Non-pigmented ciliary epithelial cell (primary cell): ENCODE results near the gene LHX4.

Experiments used
- DNase-seq: peaks from one replicate; pipeline ENCODE4 v3.0.0-alpha.2; 2010; ENCODE audit warnings: low read depth

LHX4 gene

DNA sequence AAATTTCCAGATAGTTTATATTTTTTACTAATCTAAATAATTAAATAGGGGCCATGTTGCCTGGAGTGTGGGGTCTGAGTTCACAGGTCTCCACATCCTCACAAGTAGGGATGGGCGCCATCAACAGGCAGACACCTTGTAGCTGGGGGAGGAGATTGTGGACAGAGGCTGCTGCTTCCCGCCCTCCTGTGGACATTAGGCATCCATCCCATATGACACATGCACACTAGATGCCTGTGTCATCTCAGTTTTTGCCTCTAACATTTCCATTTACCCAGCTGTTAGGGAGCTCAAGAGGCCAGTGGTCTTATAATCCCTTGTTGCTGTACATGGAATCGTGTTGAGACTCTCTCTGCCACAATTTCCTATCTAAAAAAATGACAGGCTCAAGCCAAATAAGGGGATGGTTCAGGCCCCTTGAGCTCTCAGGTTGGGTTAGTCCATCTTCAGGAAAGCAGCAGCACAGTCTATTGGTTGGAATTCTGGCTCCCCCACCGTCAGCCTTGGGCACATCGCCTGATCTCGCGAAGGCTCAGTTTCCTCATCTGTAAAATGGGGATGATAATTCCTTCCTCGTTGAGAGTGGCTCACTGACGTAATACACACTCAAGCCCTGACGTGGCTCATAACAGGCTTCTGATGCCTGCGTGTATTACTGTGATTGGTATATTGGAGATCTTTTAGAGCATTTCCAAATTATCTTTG lies 13.6 kb downstream of the LHX4 start:
- no peak for DNase-seq

DNA sequence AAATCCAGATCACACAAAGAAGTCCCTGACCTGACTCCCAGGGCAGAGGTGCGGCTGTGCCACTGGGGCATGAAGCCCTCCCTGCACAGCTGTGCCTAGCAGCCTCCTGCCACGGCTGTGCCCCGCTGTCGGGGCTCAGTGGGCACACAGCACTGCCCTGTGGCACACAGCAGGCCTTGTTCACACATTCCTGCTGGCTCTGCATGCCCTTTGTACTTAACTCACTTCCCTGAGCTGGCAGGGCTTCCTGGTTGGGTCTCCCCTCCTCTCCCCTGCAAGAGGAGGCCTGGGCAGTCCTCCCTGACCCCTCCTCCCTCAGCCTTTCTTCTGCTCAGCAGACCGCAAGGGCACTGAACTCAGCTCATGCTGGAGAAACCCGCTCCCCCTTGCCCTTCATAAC lies 14.8 kb downstream of the LHX4 start:
- DNase-seq, result no peak

DNA sequence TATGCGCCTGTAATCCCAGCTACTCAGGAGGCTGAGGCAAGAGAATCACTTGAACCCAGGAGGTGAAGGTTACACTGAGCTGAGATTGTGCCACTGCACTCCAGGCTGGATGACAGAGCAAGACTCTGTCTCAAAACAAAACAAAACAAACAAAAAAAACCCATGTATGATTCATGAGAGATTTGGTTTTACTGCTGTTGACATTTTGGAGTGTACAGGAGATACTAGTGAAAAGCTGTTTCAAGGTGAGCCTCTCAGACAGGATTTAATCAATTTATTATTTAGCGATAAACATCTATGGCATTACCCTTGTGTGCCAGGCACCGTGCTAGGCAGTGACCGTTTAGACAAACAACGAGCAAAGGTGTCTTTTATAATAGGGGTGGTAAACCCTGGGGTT lies 16.5 kb downstream of the LHX4 start:
- no peak for DNase-seq

DNA sequence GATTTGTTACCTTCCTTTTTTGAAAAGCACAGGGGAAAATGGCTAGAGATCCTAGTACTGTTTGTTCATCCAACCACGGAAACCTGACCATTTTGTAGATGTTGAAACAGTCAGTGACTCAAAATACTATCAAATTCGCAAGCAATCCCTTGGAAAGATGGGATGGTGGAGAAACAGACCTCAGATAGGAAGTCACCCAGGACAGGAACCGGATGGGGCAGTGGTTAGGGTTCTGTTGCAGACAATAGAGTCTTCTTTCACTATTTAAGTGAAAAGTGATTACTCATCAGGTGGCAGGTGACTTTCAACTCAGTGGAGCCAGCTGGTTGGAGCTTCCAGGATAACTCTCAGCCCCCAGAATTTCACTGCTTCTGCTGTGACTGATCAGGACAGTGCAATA lies 17.0 kb downstream of the LHX4 start:
- DNase-seq, result no peak

DNA sequence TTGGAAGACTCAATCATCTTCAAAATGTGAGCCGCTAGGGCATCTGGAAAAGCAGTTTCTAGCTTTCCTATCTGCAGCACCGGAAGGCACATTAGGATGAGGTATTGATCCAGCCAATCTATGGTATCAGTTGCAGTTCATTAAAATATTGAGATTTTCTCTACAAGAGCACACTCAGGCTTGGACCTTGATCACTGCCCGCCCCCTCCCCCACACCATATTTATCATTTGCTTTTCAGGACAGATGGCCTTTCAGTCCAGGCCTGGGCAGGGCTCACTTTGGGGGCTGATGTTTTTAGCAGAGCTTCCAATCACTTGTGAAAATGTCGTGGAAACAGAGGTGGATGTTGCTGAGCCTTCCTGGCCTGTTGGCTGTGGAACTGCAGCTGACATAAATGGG lies 17.5 kb downstream of the LHX4 start:
- no peak for DNase-seq

DNA sequence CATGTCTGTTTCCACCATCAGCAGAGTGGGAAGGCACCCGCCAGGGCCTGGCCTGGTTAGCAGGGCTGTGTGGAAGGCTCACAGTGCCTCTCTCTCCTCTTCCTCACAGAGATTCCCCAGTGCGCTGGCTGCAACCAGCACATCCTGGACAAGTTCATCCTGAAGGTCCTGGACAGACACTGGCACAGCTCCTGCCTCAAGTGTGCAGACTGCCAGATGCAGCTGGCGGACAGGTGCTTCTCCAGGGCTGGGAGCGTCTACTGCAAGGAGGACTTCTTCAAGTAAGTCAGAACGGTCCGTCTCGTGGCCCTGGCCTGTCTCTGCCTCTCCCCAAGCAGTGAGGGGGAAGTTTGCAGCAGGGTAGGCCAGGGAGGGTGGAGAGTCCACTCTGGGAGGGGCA lies 18.1 kb downstream of the LHX4 start:
- no peak for DNase-seq

DNA sequence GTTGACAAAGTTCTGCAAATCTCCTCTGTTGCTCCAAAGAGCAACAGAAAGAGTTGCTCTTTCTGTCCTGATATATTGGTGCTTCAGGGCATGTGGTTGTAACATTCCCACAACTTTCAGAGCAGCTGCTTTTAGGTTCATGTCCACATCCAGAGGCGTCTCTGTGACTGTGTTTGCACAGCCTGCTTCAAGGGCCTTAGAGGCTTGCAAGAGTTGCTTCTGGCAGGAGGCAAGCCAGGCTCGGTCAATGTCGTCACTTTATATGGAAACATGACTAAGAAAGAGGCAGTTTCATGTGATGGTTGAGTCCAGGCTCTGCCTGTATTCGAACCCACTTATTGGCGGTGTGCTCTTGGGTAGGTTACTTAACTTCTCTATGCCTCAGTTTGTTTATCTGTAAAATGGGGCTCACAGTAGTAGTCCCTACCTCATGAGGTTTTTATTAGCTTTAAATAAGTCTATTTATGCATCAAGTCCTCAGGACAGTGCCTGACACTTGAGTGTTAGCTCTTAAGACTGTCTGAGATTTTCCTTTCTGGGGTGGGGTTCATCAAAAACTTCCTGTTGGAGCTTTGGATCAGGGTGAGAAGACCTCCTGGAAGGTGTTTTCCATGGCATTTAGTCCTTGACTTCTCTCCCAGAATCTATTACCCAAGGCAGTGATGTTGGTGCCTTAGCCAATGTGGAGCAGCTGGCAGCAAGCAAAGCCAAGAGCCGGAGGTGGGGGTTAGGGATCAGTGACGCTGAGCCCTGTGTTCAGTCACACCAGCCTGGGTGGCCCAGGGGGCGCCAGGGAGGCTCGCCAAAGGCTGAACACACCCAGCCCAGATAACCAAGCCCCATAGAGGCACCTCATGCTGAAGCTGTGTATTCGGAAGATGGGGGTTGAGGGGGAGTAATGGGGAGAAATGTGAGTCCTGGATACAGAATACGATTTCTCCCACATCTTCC lies 18.9 kb downstream of the LHX4 start:
- DNase-seq, result no peak

DNA sequence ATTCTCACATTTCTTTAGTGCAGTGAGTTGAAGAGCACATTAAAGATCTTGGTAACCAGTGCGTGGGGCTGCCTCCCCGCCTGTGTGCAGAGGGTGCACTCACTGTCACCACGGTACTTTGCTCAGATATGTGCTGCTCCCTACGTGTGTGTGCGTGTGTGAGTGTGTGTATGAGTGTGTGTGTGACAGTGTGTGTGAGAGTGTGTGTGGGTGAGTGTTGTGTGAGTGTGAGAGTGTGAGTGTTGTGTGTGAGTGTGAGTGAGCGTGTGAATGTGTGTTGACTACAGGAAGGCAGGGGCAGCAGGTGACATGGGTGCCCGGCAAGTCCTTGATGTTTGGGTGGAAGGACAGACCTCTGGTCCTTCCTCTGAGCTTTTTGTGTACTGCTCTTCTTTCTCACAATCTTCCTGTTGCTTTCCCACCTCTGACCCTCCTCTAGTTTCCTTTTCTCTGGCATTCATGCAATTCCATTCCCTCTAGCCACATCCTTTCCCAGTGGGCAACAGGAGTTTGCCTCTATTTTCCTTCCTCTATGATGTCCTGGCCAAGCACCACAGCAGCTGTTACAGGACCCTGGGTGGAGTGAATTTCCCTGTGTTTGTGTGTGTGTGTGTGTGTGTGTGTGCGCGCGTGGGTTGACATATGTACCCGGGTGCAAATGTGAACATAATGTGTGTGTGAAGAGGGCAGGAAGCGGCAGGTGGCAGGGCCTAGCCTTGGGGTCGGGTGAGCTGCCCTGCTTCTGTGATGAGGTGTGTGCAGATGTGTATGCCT lies 19.8 kb downstream of the LHX4 start:
- no peak for DNase-seq

DNA sequence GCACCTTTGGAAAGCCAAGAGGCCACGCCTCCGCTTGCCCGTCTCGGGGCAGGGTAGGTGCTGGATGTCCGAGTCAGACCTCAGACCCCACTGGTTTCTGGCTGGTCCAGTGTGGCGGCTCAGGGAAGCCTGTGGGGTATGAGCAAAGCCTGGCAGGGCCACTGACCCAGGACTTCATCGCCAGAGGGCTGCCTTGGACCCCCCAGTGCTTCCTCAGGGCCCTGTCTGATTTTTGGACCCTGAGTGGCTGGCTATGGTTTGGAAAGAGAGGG lies 20.4 kb downstream of the LHX4 start:
- DNase-seq, result no peak

DNA sequence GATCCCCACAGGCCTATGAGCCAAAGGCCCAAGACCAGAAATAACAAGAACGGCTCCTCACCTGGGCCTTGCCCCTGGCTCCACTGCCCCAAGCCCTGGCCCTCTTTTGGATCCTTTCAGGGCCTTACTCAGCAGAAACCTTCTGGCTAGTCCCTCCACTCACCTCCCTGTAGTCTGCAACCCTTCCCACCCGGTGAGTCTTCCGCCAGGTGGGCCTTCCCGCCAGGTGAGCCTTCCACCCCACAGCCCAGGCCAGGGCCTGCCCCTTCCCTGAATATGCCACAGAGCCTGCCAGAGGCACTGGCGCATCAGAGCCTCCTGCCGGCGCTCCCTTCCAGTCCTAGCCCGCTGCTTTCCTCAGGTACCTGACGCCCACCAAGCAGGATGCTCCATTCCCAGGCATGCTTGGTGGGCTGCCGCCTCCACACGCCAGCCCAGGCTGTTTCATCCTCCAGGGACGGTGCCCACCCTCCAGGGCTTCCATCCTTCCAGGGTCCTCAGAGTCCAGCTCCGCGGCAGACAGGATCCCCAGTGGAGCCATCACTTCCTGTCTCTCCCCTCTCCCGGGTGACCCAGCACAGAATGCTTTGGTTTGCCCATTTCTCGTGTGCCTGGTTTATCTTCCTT lies 20.9 kb downstream of the LHX4 start:
- DNase-seq, result no peak

DNA sequence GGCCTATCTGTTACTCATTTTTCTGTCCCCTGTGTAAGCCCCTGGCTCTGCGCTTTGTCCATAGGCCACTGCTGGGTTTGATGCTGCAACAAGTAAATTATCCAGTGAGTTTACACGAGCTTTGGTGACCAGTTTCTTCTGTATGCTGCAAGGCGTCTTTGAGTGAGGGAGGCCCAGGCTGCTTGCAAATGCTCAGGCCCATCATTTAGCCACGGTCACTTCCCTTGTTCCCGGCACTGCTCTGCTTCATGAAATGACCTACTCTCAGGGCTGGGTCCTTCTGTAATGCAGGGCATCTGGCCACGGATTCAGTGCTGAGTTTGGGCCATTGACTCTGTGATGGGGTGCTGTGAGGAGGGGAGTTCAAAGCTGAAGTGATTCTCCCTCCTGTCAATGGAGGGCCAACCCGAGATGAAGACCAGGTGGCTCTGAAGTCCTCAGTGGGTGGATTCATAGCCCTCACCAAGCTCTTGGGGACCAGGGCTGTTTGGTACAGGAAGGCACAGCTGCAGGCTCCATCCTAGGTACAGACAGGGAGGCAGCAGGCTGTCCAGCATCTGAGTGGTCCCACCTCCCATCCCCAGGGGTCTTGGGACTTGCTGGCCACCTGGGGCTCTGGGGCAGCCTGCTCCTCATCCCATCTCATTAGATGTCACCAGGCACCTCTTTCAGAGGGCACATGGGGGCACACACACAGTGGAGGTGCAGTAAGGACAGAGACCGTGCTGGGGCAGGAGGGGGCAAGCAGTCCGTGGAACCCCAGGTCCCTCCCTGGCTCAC lies 21.7 kb downstream of the LHX4 start:
- DNase-seq, result no peak

DNA sequence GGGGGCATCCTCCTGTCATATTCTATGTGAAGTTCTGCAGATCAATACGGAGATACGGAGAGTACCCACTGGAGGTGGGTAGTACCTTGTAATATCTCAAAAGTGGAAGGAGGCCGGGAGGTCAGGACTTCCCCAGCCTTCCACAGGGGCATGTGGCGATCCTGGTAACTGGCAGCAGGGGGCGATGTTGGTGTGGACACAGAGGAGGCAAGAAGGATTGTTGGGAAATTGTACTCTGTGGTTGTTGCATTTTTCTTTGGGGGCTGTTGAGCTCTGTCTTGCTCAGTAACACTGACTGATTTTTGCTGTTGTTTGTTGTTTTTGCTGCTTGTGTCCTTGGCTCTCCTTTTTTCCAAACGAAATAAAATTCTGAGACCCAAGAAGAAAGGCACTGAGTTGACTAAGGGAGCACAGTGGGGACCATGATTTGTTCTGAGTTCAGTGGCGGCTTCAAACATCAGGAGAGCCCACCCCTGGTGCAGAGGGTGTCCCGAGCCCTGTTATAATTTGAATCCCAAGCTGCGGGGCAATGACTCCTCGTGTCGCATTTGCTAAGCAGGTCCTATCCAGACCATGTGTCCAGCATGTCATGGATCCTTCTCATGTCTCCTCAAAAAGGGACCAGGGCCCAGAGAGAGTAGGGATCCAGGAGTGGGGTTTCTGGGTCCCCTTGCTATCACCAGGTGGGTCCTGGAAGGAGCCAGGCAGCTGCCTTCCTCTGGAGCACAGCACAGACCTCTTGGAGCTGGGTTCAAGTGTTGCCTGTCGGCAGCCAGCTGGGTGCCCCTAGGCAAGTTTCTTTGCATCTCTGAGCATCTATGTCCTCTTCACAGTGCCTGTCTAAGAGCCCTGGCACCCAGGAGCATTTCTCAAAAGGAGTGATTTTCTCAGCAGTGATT lies 22.8 kb downstream of the LHX4 start:
- DNase-seq, result no peak

DNA sequence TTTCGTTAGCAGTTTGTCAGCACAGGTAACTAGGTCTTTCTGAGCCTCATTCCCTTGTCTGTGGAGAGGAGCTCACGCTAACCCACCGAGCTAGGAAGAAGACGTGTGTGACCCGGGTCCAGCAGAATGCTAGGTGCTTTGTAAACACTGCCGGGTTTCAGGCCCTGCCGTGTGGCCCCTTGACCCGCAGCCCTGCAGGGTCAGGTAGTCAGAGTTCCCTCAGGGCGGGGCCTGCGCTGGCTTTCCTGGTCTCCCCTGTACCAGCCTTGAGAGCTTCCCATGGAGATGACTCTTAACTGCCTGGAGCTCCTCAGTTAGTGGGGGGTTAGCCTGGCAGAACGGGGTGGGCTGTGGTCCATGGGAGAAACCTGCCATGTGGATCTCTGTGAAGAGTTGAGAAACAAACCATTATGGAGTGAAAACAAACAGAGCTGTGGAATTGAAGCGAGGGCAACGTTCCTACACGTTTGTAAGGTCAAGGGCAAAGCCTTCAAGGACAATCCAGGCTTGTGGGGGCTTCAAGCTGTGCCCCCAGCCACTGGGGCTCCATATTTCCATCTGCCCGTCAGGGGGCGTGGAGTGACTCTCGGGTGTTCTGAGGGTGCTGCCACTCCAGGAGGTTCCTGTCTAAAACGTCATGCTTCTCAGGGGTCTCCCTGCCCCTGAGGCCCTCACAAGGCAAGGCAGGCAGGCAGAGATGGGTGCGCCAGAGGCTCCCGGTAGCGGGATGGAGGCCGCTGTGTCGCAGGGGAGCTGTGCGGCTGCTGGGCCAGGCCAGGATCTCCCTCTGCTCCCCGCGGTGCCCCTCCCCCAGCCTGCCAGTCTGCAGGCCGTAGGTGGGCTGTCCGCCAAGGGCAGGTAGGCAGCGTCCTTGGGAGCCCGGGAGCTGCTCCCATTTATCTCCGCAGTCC lies 23.8 kb downstream of the LHX4 start:
- DNase-seq, result no peak

DNA sequence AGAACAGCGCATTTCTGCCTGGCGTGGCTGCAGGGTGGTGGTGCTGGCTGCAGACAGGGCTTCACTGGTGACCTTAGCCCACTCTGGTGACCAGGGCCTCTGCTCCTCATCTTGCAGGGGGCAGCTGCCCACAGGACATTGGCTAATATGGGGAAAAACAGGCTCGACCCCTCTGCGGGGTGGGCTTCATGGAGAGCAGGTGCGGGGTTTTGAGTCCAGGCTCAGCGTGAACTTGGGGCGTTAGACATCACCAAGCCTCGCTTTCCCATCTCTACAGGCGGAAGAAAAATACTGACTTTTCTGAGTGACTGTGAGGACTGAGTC lies 24.4 kb downstream of the LHX4 start:
- DNase-seq, result no peak

DNA sequence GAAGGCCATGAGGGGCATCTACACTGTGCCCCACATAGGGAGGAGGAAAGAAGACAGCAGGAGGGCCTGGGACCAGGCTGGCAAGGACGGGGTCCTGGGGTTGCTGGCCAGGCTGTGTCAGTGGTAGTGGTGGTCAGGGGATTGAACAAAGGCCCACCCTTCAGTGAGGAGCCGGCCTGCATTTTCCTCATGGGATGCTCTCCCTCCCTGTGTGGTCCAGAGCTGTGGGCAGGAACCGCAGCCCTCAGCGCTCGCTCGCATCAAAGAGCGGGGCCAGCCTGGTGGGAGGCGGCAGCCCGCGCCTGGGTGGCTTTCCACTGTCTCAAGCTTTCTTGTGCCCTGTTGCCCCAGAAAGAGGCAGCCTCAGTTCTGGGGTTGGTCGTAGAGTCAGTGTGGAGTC lies 24.8 kb downstream of the LHX4 start:
- no peak for DNase-seq

DNA sequence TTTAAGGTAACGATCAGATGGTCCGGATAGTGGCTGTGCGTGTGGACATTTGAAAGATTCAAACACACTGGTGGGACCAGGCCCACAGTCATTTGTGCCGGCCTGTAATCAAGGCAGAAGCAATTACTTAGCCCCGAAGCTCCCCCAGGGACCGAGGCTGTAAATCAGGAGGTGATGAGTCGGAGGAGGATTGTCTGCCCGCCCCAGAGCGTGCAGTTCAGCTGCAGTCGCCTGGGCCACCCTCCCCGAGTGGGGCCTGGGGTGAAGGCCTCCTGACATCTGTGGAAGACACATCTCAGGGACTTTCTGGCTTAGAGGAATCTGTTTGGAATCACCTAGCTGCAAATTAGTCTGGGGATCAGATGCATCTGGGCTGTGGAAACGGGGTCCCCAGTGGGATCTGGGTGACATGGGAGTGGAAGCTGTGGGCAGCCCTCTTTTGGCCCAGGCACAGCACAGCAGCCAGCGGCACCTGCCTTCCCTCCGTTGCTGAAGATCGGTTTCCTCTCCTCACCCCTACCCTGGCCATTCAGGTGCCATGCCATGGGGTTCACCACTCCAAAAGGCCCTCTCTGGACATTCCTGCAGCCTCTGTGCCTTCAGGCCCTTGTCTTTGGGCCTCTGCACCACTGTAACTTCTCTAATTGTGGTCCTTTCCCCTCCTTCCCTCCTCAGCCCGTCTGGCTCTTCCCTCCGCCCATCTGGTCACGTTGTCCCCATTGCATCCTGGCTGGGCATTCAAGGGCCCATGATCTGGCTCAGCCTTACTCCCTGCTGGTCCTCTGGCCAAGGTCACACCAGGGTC lies 25.7 kb downstream of the LHX4 start:
- no peak for DNase-seq

DNA sequence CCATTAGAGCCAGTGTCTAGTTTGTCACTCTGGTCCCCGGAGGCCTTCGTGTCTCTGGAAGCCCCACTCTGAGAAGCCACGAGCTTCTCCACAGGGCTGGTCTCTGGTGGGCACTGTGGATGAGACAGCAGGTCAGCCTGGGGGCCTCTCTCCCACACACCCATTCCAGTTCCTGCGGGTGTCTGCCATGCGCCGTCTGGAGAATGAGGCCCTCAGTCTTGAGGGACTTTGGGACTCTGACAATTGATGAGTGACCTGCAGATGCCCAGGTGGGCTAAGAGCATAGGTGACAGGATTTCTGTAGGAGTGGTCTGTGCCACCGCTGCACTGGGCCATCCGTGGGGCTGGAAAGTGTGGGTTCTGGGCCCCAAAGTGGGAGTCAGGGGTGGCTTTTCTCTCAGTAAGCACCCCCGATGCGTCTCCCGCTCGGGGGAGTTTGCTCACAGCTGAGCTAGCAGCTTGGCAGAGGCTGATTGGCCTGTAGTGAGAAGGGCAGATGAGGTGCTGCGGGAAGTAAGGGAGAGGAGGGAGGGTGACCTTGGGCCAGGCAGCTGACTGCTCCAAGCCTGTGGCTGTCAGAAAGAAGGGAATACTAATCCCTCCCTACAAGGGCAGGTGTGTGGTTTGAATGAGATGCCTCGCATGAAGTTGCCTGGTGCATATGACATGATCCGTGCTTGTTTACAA lies 26.4 kb downstream of the LHX4 start:
- no peak for DNase-seq

DNA sequence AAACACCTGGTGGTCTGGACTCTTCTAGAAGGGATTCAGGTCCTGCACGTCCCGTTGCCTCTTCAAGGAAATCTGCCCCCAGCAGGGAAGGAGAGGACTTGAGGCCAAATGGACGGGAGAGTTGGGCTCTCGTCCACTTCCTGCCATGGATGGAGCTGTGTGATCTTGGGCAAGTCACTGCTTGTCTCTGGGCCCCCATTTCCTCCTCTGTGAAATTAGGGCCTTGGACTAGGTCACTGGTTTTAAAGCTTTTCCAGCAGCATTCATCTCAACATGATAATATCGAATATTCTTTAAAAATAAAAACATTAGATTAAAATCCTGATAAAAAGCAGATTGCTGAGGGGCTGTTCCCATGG lies 26.9 kb downstream of the LHX4 start:
- no peak for DNase-seq
